GM18517 (cell line): ENCODE measurements around the gene MACC1.
"Not testable (repeated sequence)": the region's sequence is repeated elsewhere in the genome, so short reads cannot be mapped to it uniquely, and the experiment has no call there.

Experiments used
- ATAC-seq: cut with Tn5 transposase; IDR thresholded peaks from one replicate; pipeline ENCODE4 v1.9.1; 2021; ENCODE audit warnings: mild to moderate bottlenecking, moderate library complexity; ENCODE audit not compliant: unreplicated experiment

MACC1 gene

DNA sequence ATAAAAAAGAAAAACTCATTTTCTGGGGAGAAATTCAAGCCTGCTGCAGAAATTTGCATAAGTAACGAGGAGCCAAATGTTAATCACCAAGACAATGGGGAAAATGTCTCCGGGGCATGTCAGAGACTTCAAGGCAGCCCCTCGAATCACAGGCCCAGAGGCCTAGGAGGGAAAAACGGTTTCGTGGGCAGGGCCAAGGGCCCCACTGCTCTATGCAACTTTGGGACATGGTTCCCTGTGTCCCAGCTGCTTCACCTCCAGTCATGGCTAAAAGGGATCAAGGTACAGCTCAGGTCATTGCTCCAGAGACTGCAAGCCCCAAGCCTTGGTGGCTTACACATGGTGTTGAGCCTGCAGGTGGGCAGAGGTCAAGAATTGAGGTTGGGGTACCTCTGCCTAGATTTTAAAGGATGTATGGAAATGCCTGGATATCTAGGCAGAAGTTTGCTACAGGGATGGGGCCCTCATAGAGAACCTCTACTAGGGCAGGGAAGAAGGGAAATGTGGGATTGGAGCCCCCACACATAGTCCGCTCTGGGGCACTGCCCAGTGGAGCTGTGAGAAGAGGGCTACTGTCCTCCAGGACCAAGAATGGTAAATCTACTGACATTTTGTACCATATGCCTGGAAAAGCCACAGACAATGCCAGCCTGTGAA, 8.4 kb downstream of the MACC1 start:
- no peak for ATAC-seq

DNA sequence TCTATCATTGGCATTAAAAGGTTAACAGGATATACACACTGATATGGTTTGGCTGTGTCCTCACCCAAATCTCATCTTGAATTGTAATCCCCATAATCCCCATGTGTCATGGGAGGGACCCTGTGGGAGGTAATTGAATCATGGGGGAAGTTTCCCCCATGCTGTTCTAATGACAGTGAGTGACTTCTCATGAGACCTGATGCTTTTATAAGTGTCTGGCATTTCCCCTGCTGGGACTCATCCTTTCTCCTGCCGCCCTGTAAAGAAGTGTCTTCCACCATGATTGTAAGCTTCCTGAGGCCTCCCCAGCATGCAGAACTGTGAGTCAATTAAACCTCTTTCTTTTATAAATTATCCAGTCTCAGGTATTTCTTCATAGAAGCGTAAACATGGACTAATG, 9.4 kb downstream of the MACC1 start:
- not testable (repeated sequence) for ATAC-seq

GRCh38 chr7:20206104-20206896, 10.9 kb downstream of the MACC1 start:
- no peak for ATAC-seq

- no peak for ATAC-seq
These were observed 13.9 kb downstream of the MACC1 start for GRCh38 chr7:20203316-20203715.

DNA sequence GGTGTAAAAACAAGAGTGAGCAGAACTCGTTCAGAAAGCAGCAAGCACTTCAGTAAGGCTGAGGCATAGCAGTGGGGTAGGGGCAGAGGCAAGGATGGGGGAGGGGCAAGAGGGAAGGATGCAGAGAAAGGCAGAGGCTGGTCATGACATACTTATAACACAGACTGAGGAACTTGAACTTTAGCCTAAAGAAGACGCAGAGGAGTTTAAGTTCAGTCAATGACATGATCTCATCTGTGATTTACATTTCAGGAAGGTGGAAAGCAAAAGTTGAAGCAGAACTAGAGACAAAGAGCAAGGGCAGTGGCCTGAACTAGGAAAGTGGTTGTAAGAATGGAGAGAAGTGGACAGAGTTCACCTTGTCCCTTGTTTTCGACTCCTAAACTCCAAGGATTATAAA, 15.8 kb downstream of the MACC1 start:
- peak; percentile 40 for ATAC-seq

- no peak for ATAC-seq
These were observed 16.2 kb downstream of the MACC1 start for GRCh38 chr7:20200971-20201370.

GRCh38 chr7:20200361-20200760, 16.8 kb downstream of the MACC1 start:
- peak; percentile 34 for ATAC-seq

GRCh38 chr7:20199015-20199737, 18.0 kb downstream of the MACC1 start:
- peak; percentile 84 for ATAC-seq

- ATAC-seq, result no peak
These were observed 18.9 kb downstream of the MACC1 start for GRCh38 chr7:20198260-20198659.

GRCh38 chr7:20197837-20198236, 19.3 kb downstream of the MACC1 start:
- ATAC-seq, result no peak

DNA sequence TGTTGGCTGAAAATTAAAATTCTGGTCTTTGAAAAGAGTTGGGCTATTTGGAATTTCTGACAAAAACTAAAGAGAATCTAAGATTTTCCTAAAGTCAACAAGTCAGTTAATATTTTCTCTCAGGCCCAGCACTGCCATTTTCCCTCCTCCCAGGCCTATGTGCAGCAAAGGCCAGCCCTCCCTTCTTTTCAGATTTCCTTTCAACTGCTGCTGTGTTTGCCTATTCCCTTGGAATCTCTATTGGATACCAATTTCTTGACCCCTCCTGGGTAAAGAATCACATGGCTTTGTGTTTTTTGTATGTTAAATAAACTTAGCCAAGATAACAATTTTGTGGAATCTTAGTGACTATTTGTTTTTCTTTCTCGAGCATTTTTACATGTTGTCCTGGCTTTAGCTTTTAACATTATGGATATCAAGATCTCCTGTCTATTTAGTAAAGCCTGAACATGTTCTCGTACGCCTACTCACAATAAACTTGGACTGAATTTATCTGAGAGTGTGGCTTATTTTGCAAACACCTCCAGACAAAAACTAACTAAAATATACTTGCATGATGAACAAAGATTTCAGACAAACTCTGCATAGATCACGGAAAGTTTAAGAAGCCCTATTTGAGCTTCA, 19.9 kb downstream of the MACC1 start:
- no peak for ATAC-seq

- no peak for ATAC-seq
These were observed 22.7 kb downstream of the MACC1 start for GRCh38 chr7:20194343-20194995.

GRCh38 chr7:20193873-20194272, 23.3 kb downstream of the MACC1 start:
- ATAC-seq, result no peak

DNA sequence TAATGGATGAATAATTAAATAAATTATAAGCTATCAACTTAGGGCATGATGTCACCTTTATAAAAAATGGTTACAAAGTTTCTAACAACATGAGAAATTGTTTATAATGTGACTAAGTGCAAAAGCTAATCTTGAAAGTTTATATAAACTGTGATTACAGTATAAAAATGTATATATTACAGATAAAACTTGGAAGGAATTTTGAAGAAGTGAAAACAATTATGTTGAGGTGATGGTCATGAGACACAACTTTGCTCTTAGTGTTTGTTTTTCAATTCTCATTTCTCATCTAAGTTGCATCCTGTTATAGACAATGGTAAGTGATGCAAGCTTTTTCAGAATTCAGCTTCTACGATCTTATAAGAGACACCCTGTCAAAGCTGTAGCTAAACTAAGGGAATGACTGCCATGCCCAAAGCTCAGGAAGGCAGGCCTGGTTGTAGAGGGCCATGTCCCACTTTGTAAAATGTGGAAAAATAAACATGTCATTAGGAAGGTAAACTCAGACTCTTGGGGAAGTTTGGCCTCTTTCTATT, 23.9 kb downstream of the MACC1 start:
- ATAC-seq, result peak; percentile 82

DNA sequence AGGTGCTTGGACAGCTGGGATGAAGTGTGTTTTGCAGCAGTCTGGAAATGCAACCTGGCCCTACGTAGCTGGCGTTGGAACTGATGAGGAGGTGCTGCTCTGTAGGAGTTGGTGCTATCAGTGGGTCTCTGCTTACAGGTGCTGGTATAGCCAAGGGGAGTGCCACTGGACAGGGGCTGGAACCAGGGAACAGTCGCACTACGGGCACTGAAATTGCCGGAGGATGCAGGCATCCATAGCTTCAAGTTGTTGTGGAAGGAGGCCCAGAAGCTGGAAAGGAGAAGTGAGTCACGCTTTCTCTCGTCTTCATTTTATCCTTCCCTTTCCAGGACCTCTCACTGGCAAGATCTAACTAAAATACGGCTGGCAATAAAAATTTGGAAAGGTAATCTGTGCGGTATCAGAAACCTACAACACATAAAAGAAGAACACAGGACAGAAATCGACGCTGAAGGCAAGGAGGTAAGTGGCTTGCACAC, 25.8 kb downstream of the MACC1 start:
- no peak for ATAC-seq

DNA sequence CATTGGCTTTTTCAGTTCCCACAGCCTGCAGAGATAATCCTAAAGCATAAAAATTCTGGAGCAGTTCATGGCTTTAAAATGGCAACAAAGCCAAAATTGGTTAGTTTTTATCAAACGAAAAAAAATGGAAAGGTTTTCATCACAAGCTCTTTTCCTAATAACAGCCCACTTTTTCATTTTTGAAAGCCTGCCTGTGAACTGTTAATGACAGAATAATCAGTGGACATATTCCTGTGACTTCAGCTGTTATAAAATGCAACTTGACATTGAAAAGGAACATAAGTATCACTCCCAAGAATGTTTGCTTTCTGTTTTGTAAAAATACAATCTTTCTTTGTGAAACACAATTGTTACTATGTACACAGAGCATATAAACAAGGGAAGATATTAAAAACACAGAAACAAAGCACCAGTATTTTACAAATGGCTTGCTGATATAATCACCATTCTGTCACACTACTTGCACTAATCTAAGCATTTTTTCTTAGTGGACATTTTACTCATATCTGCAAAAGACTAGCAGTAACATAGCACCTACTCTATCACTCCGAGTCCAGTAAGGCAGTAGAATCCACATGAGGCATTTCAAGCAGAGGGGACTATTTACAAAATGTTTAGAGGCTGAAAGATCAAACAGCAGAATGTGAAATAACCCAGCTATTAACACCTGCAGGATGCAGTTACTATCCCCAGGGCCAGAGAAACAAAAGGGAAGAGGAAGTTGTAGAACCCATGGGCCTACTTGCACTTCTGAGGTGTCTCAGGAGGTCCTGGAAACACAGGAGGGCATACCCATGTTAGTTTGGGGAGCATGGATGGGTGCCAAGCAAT, 26.4 kb downstream of the MACC1 start:
- ATAC-seq, result no peak

DNA sequence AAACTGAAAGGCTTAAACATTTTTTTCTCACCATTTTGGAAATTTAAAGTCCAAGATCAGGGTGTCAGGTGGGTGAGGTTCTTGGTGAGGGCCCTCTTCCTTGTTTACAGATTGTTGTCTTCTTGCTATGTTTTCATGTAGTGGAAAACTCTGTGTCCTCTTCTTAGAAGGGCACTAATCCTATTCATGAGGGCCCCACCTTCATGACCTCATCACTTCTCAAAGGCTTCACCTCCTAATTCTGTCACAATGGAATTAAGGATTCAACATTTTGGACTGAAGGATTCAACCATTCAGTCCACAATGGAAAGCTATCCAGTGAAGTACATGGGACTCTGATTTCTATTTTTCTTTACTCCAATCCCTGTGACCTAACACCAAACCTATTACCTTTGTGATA, 27.3 kb downstream of the MACC1 start:
- ATAC-seq, result no peak

DNA sequence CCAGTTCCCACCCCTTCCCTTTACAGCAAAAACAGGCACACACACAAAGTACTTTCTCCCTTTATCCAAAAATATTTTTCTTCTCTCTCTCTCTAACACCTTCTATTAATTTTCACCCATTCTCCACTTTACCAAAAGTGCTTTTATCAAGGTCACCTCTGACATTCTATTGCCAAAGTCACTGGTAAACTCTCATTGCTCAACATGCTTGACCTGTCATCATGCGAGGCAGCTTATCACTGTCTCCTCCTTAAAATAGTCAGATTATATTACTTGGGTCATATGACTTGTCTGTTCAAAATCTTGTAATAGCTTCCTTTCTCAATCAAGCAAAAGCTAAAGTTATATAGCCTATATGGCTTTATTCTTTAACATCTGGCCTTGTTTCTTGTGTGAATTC, 28.6 kb downstream of the MACC1 start:
- no peak for ATAC-seq

DNA sequence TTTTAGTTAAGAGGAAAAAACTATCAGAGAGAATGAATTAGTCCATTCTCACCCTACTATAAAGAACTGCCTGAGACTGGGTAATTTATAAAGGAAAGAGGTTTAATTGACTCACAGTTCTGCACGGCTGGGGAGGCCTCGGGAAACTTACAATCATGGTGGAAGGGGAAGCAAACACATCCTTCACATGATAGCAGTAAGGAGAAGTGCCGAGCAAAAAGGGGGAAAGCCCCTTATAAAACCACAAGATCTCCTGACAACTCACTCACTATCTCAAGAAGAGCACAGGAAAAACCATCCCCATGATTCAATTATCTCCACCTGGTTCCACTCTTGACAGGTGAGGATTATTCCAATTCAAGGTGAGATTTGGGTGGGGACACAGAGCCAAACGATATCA, 29.3 kb downstream of the MACC1 start:
- ATAC-seq, result not testable (repeated sequence)

- no peak for ATAC-seq
These were observed 31.2 kb downstream of the MACC1 start for GRCh38 chr7:20185988-20186387.
